GM19025 (cell line): ENCODE measurements around the gene DTX2.
"Not testable (repeated sequence)": the region's sequence is repeated elsewhere in the genome, so short reads cannot be mapped to it uniquely, and the experiment has no call there.

Experiments
- ATAC-seq: cut with Tn5 transposase; IDR thresholded peaks from one replicate; pipeline ENCODE4 v1.9.1; 2021; ENCODE audit warnings: mild to moderate bottlenecking, low read depth, moderate library complexity; ENCODE audit not compliant: unreplicated experiment

Gene DTX2

GRCh38 chr7:76485822-76486610 is 24.5 kb downstream of the DTX2 start:
- peak; percentile 1 for ATAC-seq

GRCh38 chr7:76486618-76487017 is 25.1 kb downstream of the DTX2 start:
- peak; percentile 98 for ATAC-seq

GRCh38 chr7:76487969-76488368 is 26.5 kb downstream of the DTX2 start:
- ATAC-seq = not testable (repeated sequence)

GRCh38 chr7:76492139-76492538 is 30.6 kb downstream of the DTX2 start:
- ATAC-seq = not testable (repeated sequence)

- ATAC-seq = not testable (repeated sequence)
Measured at GRCh38 chr7:76495717-76496116, 34.2 kb downstream of the DTX2 start.

- ATAC-seq = not testable (repeated sequence)
Measured at GRCh38 chr7:76497918-76498582, 36.5 kb downstream of the DTX2 start.

GRCh38 chr7:76498583-76499200 is 37.2 kb downstream of the DTX2 start:
- not testable (repeated sequence) for ATAC-seq

- not testable (repeated sequence) for ATAC-seq
Measured at GRCh38 chr7:76499201-76499923, 37.9 kb downstream of the DTX2 start.

- ATAC-seq = not testable (repeated sequence)
Measured at GRCh38 chr7:76499924-76500241, 38.4 kb downstream of the DTX2 start.

GRCh38 chr7:76502224-76502623 is 40.7 kb downstream of the DTX2 start:
- ATAC-seq = not testable (repeated sequence)

GRCh38 chr7:76502836-76503235 is 41.3 kb downstream of the DTX2 start:
- not testable (repeated sequence) for ATAC-seq

GRCh38 chr7:76503244-76503643 is 41.7 kb downstream of the DTX2 start:
- ATAC-seq = not testable (repeated sequence)

GRCh38 chr7:76504351-76505167 is 43.0 kb downstream of the DTX2 start:
- not testable (repeated sequence) for ATAC-seq

- ATAC-seq = no peak
Measured at GRCh38 chr7:76505168-76506080, 43.9 kb downstream of the DTX2 start.

GRCh38 chr7:76506081-76506440 is 44.6 kb downstream of the DTX2 start:
- no peak for ATAC-seq

GRCh38 chr7:76506643-76507042 is 45.1 kb downstream of the DTX2 start:
- not testable (repeated sequence) for ATAC-seq

- no peak for ATAC-seq
Measured at GRCh38 chr7:76507723-76508406, 46.4 kb downstream of the DTX2 start.
